Dedifferentiated amniotic fluid mesenchymal stem cell (primary cell): ENCODE results near the gene PHC3.
A peak's percentile ranks its signal among the peaks of the same experiment; 100 is the strongest.
"Not testable (repeated sequence)": the region's sequence is repeated elsewhere in the genome, so short reads cannot be mapped to it uniquely, and the experiment has no call there.

ENCODE experiments used
- DNase-seq: peaks from one replicate; pipeline ENCODE4 v3.0.0-alpha.2; 2016; ENCODE audit errors: extremely low spot score

PHC3 gene

GRCh38 chr3:170128977-170129431 lies 52.5 kb downstream of the PHC3 start:
- no peak for DNase-seq

DNA sequence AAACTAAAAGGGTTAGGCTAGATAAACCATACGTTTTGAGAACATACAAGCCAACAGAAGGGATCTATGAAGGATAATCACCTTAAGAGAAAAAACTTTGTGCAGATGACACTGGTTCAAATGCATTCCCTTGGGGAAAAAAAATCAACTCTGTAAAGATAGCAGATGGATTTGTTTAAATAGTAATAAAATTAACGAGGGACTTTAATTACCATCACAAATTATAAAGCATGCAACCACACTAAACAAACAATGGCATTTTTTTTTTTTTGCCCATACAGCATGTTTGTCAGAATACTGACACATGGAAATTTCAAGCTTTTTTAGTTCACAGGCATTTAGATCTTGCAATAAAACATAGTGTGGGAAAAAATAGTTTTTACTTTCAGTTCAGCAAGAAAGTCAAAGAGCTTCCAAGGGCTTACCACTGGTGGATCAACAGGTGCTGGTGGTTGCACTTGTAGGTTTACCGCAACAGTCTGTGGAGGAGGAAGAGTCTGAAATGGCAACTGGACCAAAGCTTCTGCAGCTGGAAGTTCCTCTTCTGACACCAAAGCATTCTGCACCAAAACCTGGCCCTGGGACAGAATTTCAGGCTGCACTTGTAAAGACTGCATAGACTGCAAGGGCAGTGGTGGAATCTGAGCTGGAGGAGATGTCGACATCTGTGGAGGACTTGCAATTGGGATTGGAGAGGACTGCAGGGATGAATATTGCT lies 53.1 kb downstream of the PHC3 start:
- no peak for DNase-seq

- no peak for DNase-seq
Observed at GRCh38 chr3:170117134-170117533, 64.4 kb downstream of the PHC3 start.

DNA sequence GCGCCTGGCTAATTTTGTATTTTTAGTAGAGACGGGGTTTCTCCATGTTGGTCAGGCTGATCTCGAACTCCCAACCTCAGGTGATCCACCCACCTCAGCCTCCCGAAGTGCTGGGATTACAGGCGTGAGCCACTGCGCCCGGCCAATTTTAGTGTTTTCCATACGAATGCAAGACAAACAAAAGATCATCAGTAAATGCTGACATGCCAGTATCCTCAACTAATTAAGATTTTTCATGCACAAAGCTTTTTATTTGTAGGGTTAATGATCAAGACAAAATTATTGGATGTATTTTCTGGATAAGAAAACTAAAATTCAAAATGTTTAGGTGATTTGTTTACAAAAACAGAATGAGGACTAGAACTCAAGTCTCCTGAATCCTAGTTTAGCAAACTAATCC lies 67.4 kb downstream of the PHC3 start:
- DNase-seq: not testable (repeated sequence)

GRCh38 chr3:170111147-170111771 lies 70.3 kb downstream of the PHC3 start:
- DNase-seq: no peak

- DNase-seq: no peak
Observed at GRCh38 chr3:170109579-170110293, 71.8 kb downstream of the PHC3 start.

DNA sequence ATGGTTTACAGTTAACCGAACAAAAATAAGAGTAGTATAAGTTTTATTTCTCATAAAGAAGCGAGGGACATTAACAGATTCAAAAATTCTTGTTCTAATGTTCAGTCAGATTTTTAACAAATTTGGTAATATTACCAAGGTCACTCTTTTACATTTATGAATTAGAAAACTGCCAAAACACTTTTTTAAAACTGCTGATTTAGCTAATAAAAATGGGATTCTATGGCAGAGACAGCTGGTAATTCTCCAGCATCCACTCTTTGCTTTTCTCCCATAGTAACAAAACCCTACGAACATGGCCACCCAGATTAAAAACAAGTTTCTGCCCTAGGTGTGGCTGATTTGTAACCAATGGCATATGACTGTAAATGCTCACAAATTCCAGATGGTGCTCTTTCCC lies 72.6 kb downstream of the PHC3 start:
- DNase-seq: no peak

GRCh38 chr3:170107941-170108340 lies 73.6 kb downstream of the PHC3 start:
- DNase-seq: peak; percentile 42

DNA sequence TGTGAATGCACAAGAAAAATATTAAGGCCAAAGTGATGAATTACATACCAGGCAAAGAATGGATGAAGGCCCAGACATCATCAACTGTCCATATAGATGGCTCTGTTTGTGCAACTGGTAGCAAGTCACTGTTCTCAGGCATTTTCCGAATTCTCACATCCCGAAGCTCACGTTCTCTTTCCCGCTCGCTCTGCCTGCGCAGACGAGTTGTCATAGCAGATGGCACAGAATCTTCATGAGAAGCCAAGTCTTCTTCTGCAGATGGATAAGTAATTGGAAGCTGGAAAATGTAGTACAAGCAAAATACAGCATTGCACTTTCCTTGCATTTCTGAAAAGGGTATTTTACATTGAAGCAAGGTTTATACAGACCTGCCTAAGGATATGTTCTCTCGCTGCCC lies 79.1 kb downstream of the PHC3 start:
- DNase-seq: no peak

DNA sequence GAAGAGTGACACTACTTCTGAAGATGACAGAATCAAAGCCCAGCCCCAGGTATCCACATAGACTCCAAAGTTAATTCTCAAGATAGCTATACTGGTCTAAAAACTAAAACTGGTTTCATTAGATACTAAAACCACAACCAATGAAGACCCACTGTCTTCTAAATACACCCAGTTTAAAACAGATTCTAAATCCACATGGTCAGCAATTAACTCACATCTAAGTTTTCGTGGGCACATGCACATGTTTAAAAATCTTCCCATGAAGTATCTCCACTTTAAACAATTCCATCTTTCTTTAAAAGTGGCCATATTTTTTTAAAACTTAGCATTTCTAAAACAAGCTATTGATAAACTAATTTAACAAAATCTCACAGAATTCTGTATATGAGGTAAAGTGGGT lies 80.6 kb downstream of the PHC3 start:
- no peak for DNase-seq

GRCh38 chr3:170098753-170099152 lies 82.8 kb downstream of the PHC3 start:
- DNase-seq: no peak

DNA sequence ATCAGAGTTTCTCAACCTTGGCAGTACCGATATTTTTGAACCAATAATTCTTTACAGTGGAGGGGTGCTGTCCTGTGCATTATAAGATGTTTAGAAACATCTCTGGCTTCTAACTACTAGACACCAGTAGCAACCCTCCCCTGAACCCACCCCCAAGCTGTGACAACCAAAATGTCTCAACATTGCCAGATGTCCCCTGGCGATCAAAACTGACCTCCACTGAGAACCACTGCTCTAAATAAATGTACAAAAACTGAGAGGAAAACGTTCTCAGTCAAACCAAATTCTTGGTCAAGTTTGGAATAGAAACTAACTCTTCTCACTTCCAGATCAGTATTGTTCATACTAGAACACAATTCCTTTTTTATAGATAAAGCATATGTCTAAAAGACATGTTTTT lies 85.2 kb downstream of the PHC3 start:
- no peak for DNase-seq

- no peak for DNase-seq
Observed at GRCh38 chr3:170095771-170096170, 85.8 kb downstream of the PHC3 start.

DNA sequence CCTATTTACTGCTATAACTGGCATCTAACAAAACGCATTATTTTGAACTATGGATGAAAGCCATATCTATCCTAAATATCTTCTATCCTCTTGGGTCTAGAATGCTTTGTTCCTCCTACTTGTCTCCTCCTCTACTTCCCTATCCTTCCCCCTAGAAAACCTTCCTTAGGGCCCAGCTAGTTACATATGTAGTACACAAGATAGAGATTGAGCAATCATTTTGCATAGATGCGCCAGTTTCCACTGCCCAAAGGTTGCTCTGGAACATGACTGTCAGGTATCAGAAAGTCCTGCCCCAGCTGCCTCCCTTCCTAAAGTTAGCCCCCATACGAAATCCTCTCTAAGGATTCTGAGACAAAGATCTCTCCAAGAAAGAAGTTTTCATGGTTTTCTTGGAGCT lies 88.6 kb downstream of the PHC3 start:
- no peak for DNase-seq

- DNase-seq: no peak
Observed at GRCh38 chr3:170090601-170090981, 90.9 kb downstream of the PHC3 start.

GRCh38 chr3:170089862-170090600 lies 91.5 kb downstream of the PHC3 start:
- DNase-seq: no peak

- no peak for DNase-seq
Observed at GRCh38 chr3:170085396-170085795, 96.1 kb downstream of the PHC3 start.

DNA sequence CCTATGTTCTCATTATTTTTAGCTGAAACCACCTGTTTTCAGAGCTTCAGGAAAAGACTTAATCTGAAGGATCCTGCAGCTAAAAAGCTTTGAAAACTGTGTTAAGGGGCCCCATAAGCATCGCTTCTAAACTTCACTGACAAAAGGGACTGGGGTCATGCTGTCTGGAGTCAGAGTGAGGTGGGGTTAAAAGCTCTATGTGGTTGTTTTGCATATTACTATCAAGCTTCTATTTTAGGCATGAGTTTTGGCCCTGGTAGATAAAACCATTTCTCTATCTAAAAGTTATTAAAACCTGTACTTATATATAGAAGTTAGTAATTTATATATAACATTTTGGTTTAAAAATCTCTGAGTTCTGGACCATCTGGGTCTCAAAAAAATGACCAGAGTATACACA lies 98.2 kb downstream of the PHC3 start:
- DNase-seq: no peak

DNA sequence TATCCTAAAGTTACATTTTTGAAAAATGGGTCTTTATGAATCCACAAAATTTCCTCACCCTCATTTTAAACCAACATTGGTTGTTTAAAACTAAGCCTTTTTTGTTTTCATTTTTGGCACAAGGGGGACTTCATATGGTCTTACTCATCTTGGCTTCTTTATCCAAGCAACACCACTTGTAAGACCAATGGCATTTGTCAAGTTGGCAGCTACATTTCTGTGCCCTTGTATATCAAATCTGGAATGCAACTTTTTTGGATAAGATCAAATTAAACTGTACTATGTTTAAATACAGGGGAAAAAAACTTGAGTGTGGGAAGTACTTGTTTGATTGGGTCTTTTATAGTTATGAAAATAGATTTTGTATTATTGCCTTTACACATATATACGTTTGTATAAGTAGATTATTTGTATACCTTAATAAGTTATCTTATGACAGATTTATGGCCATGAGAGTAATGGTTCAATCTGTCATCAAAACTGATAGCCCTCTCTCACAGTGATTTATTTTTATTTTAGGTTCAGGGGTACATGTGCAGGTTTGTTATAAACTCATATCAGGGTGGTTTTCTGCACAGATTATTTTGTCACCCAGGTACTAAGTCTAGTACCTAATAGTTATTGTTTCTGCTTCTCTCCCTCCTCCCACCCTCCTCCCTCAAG lies 100.3 kb downstream of the PHC3 start:
- peak; percentile 87 for DNase-seq

- no peak for DNase-seq
Observed at GRCh38 chr3:170080605-170081004, 100.9 kb downstream of the PHC3 start.

GRCh38 chr3:170079536-170080165 lies 101.9 kb downstream of the PHC3 start:
- peak; percentile 46 for DNase-seq
